Measurements from ENCODE around the gene KRTAP19-4. TPM values are rescaled to one million over a fixed set of nuclear protein-coding genes. Genes with fewer than 3 reads are reported as not detected.
"Not testable (repeated sequence)": the region's sequence is repeated elsewhere in the genome, so short reads cannot be mapped to it uniquely, and the experiment has no call there.

The KRTAP19-4 gene
- total RNA-seq, 1 donor from 2014 or later: not detected

- no peaks in the 10 kb centered on the region for H3K79me2 ChIP-seq (ENCODE audit: low read depth)
- no peaks in the 10 kb centered on the region for H3K36me3 Mint-ChIP-seq
- no peaks in the 10 kb centered on the region for H3K4me1 Mint-ChIP-seq
- no peak overlapping the region for H3K27ac Mint-ChIP-seq
- H4K20me1 ChIP-seq (ENCODE audit: low read depth): no peaks in the 10 kb centered on the region
- no peak overlapping the region for H3K4me3 Mint-ChIP-seq
- H3K9me3 Mint-ChIP-seq: no peaks in the 10 kb centered on the region
- H3K9me3 ChIP-seq (ENCODE audit: low read depth): peaks cover 4% of the 10 kb centered on the region
- H3K9ac ChIP-seq: no peak overlapping the region
- H3K27me3 Mint-ChIP-seq (ENCODE audit: insufficient read depth, low read depth): no peaks in the 10 kb centered on the region
- H3K27me3 ChIP-seq: no peaks in the 10 kb centered on the region
- no peak overlapping the region for H3K4me3 ChIP-seq
- TF ChIP-seq EZH2 (IDR thresholded peaks at IDR 0.05): no peak
- TF ChIP-seq EZH2phosphoT487 (IDR thresholded peaks at IDR 0.05): no peak
- TF ChIP-seq CTCF (IDR thresholded peaks at IDR 0.05): no peak
- H3F3A ChIP-seq (ENCODE audit: low read depth): no peaks in the 10 kb centered on the region
- H2AFZ ChIP-seq (replicated peaks): no peak overlapping the region
- no peak for DNase-seq (ENCODE audit: low spot score)
- no peak overlapping the region for H3K4me2 ChIP-seq
- no peak overlapping the region for H3K27ac ChIP-seq
- no peaks in the 10 kb centered on the region for H3K36me3 ChIP-seq
- H3K4me1 ChIP-seq: no peaks in the 10 kb centered on the region
Measured at GRCh38 chr21:30515681-30516080, 18.7 kb upstream of the KRTAP19-4 start.

- H3K79me2 ChIP-seq (ENCODE audit: low read depth); H3K4me2 ChIP-seq; H3K36me3 Mint-ChIP-seq; H3K36me3 ChIP-seq; H3K27ac Mint-ChIP-seq; H3K9me3 Mint-ChIP-seq; H3K4me3 ChIP-seq; H3K4me1 Mint-ChIP-seq; H2AFZ ChIP-seq (replicated peaks); H3K9ac ChIP-seq; H3K27me3 ChIP-seq; H3K4me1 ChIP-seq; H3F3A ChIP-seq (ENCODE audit: low read depth); H4K20me1 ChIP-seq (ENCODE audit: low read depth); H3K27me3 Mint-ChIP-seq (ENCODE audit: insufficient read depth, low read depth); H3K4me3 Mint-ChIP-seq; H3K9me3 ChIP-seq (ENCODE audit: low read depth); H3K27ac ChIP-seq: not testable (repeated sequence)
- peak; percentile 23 for DNase-seq (ENCODE audit: low spot score)
- peak; percentile 65 for TF ChIP-seq CTCF (IDR thresholded peaks at IDR 0.05)
Measured at GRCh38 chr21:30505621-30506205, 8.7 kb upstream of the KRTAP19-4 start.

- no peak within 1 kb of the TSS for H3K4me3 Mint-ChIP-seq
- Histone ChIP-seq H3K36me3 (no peaks in the 10 kb centered on the region), H4K20me1 (ENCODE audit: low read depth) (no peaks in the 10 kb centered on the region), H3K27ac (no peak within 1 kb of the TSS), H2AFZ (replicated peaks) (no peak within 1 kb of the TSS), H3K4me3 (no peak within 1 kb of the TSS), H3K79me2 (ENCODE audit: low read depth) (no peaks in the 10 kb centered on the region), H3K4me2 (no peak within 1 kb of the TSS), H3K4me1 (no peaks in the 10 kb centered on the region), H3K9ac (no peak within 1 kb of the TSS), H3K9me3 (ENCODE audit: low read depth) (peaks cover 6% of the 10 kb centered on the region), H3F3A (ENCODE audit: low read depth) (no peaks in the 10 kb centered on the region), H3K27me3 (no peaks in the 10 kb centered on the region)
- TF ChIP-seq EZH2phosphoT487 (IDR thresholded peaks at IDR 0.05) (no peak), EZH2 (IDR thresholded peaks at IDR 0.05) (no peak), CTCF (IDR thresholded peaks at IDR 0.05) (no peak)
- peaks cover 6% of the 10 kb centered on the region for H3K4me1 Mint-ChIP-seq
- no peak for DNase-seq (ENCODE audit: low spot score)
- H3K27me3 Mint-ChIP-seq (ENCODE audit: insufficient read depth, low read depth): peaks cover 3% of the 10 kb centered on the region
- H3K9me3 Mint-ChIP-seq: no peaks in the 10 kb centered on the region
- H3K27ac Mint-ChIP-seq: no peak within 1 kb of the TSS
- H3K36me3 Mint-ChIP-seq: no peaks in the 10 kb centered on the region
Measured at GRCh38 chr21:30502041-30502440, 5.1 kb upstream of the KRTAP19-4 start, which contains the start of gene KRTAP19-5. TSS of gene KRTAP19-5 (minus strand) at chr21:30502141. CDS start at chr21:30502090, 51 bp downstream.
